RWPE2 (cell line): Measurements from ENCODE around the gene WDR86.

Source experiments
- ATAC-seq: fragments of 200-7000 bp; cut with Tn5 transposase; 3 replicates; pipeline ENCODE4 v1.9.1; 2021; ENCODE audit warnings: low read depth
- DNase-seq: peaks from one replicate; pipeline ENCODE4 v3.0.0-alpha.2; 2020; ENCODE audit warnings: low spot score
- H3K27ac ChIP-seq: fragments of 450-650 bp; 2 replicates; pipeline ENCODE4 v1.5.1; 2017; ENCODE audit warnings: mild to moderate bottlenecking; ENCODE audit not compliant: poor library complexity, severe bottlenecking
- H3K27me3 ChIP-seq: fragments of 250-450 bp; sonication (Bioruptor Pico); 2 replicates; pipeline ENCODE4 v1.5.1; 2021; ENCODE audit warnings: mild to moderate bottlenecking, moderate library complexity; ENCODE audit not compliant: insufficient read depth, poor library complexity, severe bottlenecking
- H3K36me3 ChIP-seq: fragments of 250-450 bp; sonication (Bioruptor Pico); 2 replicates; pipeline ENCODE4 v1.5.1; 2020; ENCODE audit warnings: low read depth, mild to moderate bottlenecking, moderate library complexity
- H3K4me1 ChIP-seq: fragments of 250-450 bp; sonication (Bioruptor Pico); 2 replicates; pipeline ENCODE4 v1.5.1; 2021; ENCODE audit warnings: mild to moderate bottlenecking, moderate library complexity; ENCODE audit not compliant: insufficient read depth, poor library complexity, severe bottlenecking
- H3K4me3 ChIP-seq: fragments of 250-450 bp; sonication (Bioruptor Pico); 2 replicates; pipeline ENCODE4 v1.5.1; 2021; ENCODE audit warnings: mild to moderate bottlenecking, moderate library complexity; ENCODE audit not compliant: severe bottlenecking
- H3K9me3 ChIP-seq: fragments of 250-450 bp; sonication (Bioruptor Pico); 2 replicates; pipeline ENCODE4 v1.5.1; 2021; ENCODE audit warnings: mild to moderate bottlenecking, moderate library complexity; ENCODE audit not compliant: severe bottlenecking
- TF ChIP-seq, protein P1 (sequence below): fragments of 450-650 bp; IDR thresholded peaks from one replicate; pipeline ENCODE4 v1.5.1; 2017; ENCODE audit warnings: mild to moderate bottlenecking, moderate library complexity; ENCODE audit not compliant: poor library complexity, severe bottlenecking

WDR86 gene

DNA sequence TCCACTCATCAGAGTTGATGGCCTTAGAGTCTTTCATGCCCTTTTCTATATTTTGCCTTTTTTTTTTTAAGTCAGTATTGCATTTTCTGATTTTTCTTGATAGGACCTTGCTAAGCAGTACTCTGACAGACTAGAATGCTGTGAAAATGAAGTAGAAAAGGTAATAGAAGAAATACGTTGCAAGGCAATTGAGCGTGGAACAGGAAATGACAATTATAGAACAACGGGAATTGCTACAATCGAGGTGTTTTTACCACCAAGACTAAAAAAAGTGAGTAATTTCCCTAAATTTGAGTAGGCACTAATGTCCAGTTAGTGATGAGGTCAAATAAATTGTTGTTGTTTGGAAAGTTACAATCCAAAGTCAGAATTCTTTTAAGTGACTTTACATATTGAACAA is 60.9 kb downstream of the WDR86 start:
- Histone ChIP-seq H3K27me3 (no peaks in the 10 kb centered on the region), H3K4me3 (no peak overlapping the region), H3K9me3 (no peaks in the 10 kb centered on the region), H3K27ac (no peak overlapping the region), H3K36me3 (peaks cover 79% of the 10 kb centered on the region), H3K4me1 (no peaks in the 10 kb centered on the region)
- TF ChIP-seq, protein P1, sequence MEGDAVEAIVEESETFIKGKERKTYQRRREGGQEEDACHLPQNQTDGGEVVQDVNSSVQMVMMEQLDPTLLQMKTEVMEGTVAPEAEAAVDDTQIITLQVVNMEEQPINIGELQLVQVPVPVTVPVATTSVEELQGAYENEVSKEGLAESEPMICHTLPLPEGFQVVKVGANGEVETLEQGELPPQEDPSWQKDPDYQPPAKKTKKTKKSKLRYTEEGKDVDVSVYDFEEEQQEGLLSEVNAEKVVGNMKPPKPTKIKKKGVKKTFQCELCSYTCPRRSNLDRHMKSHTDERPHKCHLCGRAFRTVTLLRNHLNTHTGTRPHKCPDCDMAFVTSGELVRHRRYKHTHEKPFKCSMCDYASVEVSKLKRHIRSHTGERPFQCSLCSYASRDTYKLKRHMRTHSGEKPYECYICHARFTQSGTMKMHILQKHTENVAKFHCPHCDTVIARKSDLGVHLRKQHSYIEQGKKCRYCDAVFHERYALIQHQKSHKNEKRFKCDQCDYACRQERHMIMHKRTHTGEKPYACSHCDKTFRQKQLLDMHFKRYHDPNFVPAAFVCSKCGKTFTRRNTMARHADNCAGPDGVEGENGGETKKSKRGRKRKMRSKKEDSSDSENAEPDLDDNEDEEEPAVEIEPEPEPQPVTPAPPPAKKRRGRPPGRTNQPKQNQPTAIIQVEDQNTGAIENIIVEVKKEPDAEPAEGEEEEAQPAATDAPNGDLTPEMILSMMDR: no peak
- DNase-seq (no peak), ATAC-seq (no peak)

DNA sequence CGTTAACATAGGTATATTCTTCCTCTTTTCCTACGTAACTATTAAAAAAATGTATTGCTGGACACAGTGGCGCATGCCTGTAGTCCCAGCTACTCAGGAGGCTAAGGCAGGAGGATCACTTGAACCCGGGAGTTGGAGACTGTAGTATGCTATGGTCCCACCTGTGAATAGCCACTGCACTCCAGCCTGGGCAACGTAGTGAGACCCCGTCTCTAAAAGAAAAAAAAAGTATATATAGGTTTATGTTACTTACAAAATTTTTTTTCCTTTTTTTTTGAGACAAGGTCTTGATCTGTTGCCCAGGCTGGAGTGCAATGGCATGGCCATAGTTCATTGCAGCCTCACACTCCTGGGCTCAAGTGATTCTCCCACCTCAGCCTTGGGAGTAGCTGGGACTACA is 62.6 kb downstream of the WDR86 start:
- TF ChIP-seq, protein P1: no peak
- no peak overlapping the region for H3K4me3 ChIP-seq
- H3K9me3 ChIP-seq: no peaks in the 10 kb centered on the region
- DNase-seq (no peak), ATAC-seq (no peak)
- H3K27ac ChIP-seq: no peak overlapping the region
- no peaks in the 10 kb centered on the region for H3K4me1 ChIP-seq
- peaks cover 66% of the 10 kb centered on the region for H3K36me3 ChIP-seq
- no peaks in the 10 kb centered on the region for H3K27me3 ChIP-seq

DNA sequence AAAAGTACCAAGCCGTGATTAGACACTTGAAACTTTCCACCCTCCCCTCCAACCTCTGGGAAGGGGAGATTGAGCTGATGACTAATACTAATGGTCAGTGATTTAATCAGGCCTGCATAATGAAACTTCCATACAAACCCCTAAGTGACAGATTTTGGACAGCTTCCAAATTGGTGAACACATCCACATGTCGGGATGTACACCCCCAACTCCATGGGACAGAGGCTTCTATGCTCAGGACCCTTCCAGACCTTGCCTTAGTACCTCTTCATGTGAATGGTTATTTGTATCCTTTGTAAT is 63.4 kb downstream of the WDR86 start:
- Histone ChIP-seq H3K4me1 (no peaks in the 10 kb centered on the region), H3K4me3 (no peak overlapping the region), H3K36me3 (peaks cover 59% of the 10 kb centered on the region), H3K27me3 (no peaks in the 10 kb centered on the region), H3K9me3 (no peaks in the 10 kb centered on the region), H3K27ac (no peak overlapping the region)
- ATAC-seq (no peak), DNase-seq (no peak)
- TF ChIP-seq, protein P1: no peak

DNA sequence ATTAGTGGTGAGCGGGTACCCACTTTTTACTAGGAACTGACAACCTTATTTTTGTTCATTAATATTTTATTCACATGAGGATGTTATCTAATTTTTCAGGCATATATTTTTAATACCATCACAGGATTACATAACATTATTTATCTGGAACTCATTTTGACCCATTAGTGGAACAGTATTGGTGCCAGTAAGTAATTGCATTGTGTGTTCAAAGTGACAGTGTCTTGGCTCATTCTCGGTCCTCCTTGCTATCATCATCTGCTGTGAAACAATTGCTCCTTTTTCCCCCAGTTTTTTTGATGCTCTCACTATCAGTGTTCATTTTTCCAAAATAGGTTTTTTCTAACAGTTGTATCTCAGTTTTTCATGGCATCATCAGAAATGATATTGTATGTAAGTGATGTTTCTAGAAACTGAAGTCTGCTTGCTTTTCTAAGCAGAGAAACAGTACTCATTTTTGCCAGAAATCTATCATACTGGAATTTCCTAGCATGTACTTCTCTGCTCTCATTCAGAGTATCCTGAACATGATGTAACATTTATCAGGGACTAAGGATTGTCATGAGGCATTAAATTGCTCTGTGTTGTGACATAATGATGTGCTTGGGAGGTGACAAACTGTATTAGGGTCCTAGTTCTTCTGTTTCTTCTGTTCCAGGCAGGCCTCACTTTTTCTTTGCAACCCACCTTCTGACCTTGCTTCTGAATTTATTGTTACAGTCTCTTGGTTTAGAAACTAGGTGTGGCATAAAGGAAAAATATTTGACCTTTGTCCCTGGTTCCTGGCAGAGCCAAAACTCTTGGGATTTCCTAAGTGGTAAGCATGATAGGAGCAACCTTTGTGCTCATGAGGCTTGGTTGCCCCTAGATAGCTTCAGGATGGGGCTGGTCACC is 64.0 kb downstream of the WDR86 start:
- H3K4me1 ChIP-seq: no peaks in the 10 kb centered on the region
- H3K36me3 ChIP-seq: peaks cover 53% of the 10 kb centered on the region
- TF ChIP-seq, protein P1: no peak
- H3K27me3 ChIP-seq: no peaks in the 10 kb centered on the region
- H3K4me3 ChIP-seq: no peak overlapping the region
- H3K9me3 ChIP-seq: no peaks in the 10 kb centered on the region
- ATAC-seq: no peak
- no peak for DNase-seq
- no peak overlapping the region for H3K27ac ChIP-seq

DNA sequence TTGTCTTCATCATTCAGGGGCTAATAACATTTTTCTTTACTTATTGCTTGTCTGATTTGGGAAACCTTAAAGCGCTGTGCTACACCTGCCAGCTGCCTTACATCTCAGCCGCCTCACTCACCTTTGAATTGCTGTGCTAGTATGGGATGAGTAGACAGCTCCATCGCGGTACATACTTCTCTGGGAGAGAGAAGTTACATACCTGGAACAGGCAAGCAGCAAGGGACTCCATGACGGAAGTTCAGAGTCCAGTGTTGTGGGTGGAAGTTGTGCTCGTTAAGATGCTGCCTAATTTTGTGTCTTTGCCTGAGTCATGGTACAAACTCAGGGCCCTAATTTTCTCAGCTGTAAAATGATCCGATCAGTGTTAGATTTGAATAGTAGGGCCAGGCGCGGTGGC is 66.3 kb downstream of the WDR86 start:
- peaks cover 35% of the 10 kb centered on the region for H3K36me3 ChIP-seq
- H3K9me3 ChIP-seq: no peaks in the 10 kb centered on the region
- TF ChIP-seq, protein P1: no peak
- DNase-seq (no peak), ATAC-seq (no peak)
- no peaks in the 10 kb centered on the region for H3K4me1 ChIP-seq
- H3K4me3 ChIP-seq: no peak overlapping the region
- H3K27me3 ChIP-seq: no peaks in the 10 kb centered on the region
- no peak overlapping the region for H3K27ac ChIP-seq
